ENCODE results near the gene RPS16. TPM values are rescaled to one million over a fixed set of nuclear protein-coding genes. Genes with fewer than 3 reads are reported as not detected.

The RPS16 gene
- total and polyA plus RNA-seq, 12 donors: 936 to 3,280 (median 1,424) TPM

DNA sequence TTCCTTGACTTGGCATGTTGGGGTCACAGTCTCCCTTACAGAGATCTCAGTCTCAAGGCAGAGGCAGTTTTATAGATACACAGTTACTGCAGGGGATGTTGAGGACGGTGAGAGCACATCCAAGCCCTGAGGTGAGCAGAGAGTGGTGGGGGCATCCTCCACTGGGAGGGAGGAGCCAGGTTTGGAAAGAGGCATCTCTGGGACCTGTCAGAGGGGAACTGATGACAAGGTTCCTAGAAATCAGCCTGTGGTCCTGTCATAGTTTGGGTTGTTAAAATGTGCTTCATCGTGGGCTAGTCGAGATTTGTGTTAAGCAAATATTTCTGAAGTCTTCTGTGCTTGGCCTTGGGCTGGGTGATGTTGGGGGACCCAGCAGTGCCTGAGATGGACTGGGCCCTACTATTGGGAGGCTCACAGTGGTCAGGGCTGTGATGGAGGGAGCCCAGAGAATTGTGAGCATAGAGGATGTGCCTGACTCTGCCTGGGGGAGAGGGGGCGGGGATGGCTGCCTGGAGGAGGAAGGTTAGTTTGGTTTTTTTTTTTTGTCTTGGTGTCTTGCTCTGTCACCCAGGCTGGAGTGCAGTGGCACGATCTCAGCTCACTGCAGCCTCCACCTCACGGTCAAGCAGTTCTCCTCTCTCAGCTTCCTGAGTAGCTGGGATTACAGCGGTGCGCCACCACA lies 13.5 kb upstream of the RPS16 start:
- ATAC-seq (no peak), DNase-seq (no peak)
- no peak overlapping the region for H3K4me3 ChIP-seq
- H3K27me3 ChIP-seq: no peaks in the 10 kb centered on the region
- intact Hi-C loops (cut with DNase I): loop anchor here in 3 of 10 donors (5.0 to 10.0 kb wide), 3 partner anchors 33 to 107 kb away; partner anchors contain the start of genes EID2B (in 2 of the 3), SAMD4B (in 1 of the 3) and TIMM50 (in 1 of the 3)
- no peaks in the 10 kb centered on the region for H3K9me3 ChIP-seq
- TF ChIP-seq CTCF (IDR thresholded peaks at IDR 0.05): no peak
- 63 to 67% methylated on average over 8 of the region's 8 CpGs for WGBS, 2 donors
- peaks cover 0 to 66% (median 14%) of the 10 kb centered on the region in 9 donors for H3K36me3 ChIP-seq
- no peak overlapping the region for H3K27ac ChIP-seq
- H3K4me1 ChIP-seq: peaks cover 6 to 62% (median 35%) of the 10 kb centered on the region in 9 donors

DNA sequence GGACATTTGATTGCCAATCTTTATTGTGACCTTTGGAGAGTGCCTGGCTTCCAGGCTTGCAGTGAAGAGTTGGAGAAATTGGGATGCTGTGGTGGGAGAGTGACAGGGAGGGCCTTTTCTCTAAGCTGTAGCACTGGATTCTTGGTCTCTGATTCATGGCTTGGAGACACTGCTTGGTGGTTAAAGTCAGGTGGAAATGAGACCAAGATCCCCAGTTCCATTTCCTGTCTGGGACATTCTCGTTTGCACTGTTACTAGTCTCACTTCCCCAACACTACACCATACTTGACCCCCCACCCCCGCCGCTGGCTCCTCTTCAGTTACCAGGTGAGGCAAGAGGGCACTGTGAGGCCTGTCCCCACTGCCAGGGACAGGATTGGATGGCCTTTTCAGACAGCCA lies 12.5 kb upstream of the RPS16 start:
- Histone ChIP-seq H3K4me1 (peaks cover 6 to 68% (median 36%) of the 10 kb centered on the region in 9 donors), H3K9me3 (no peaks in the 10 kb centered on the region), H3K4me3 (no peak overlapping the region), H3K27ac (no peak overlapping the region), H3K36me3 (peaks cover 0 to 56% (median 5%) of the 10 kb centered on the region in 9 donors), H3K27me3 (no peaks in the 10 kb centered on the region)
- no peak for TF ChIP-seq CTCF (IDR thresholded peaks at IDR 0.05)
- DNase-seq (no peak), ATAC-seq (no peak)
- 59 to 76% methylated on average over 3 of the region's 3 CpGs for WGBS, 2 donors
- intact Hi-C loops (cut with DNase I): loop anchor here in 3 of 10 donors (5.0 to 10.0 kb wide), 3 partner anchors 34 to 106 kb away; partner anchors contain the start of genes EID2B (in 2 of the 3), SAMD4B (in 1 of the 3) and TIMM50 (in 1 of the 3)

- no peak for TF ChIP-seq CTCF (IDR thresholded peaks at IDR 0.05)
- Histone ChIP-seq H3K4me3 (peak overlapping the region in 9 of 10 donors; percentile 72 to 95 (median 84)), H3K27me3 (no peaks in the 10 kb centered on the region), H3K9me3 (no peaks in the 10 kb centered on the region), H3K36me3 (peaks cover 0 to 38% (median 3%) of the 10 kb centered on the region in 9 donors), H3K4me1 (peaks cover 6 to 59% (median 36%) of the 10 kb centered on the region in 9 donors), H3K27ac (peak overlapping the region in 6 of 10 donors; percentile 93 to 97 (median 95))
- ATAC-seq (no peak), DNase-seq (no peak)
- intact Hi-C loops (cut with DNase I): loop anchor here in 3 of 10 donors (5.0 to 10.0 kb wide), 3 partner anchors 36 to 104 kb away; partner anchors contain the start of genes EID2B (in 2 of the 3), SAMD4B (in 1 of the 3) and TIMM50 (in 1 of the 3)
- 87 to 89% methylated on average over 16 of the region's 16 CpGs for WGBS, 2 donors
Observed at GRCh38 chr19:39446365-39447084, 10.8 kb upstream of the RPS16 start.

Data from heart right ventricle (tissue), 16 donors.